CD4-positive, alpha-beta T cell (primary cell): ENCODE data around the gene NMNAT1. TPM values are rescaled to one million over a fixed set of nuclear protein-coding genes. Genes with fewer than 3 reads are reported as not detected.

Experiments used
- ATAC-seq: fragments of 200-7000 bp; cut with Tn5 transposase; one replicate; pipeline ENCODE4 v1.10.0; 2022; ENCODE audit warnings: mild to moderate bottlenecking; ENCODE audit not compliant: poor library complexity
- CTCF ChIA-PET: fragments of 350-600 bp; sonication (Branson Sonifier 250); formaldehyde crosslinking; loops from one replicate; lab custom pipeline; 2021; ENCODE audit warnings: antibody characterized with exemption, inconsistent platforms; lab: Charles Lee
- POLR2A ChIA-PET: fragments of 350-600 bp; sonication (Branson Sonifier 250); formaldehyde crosslinking; loops from one replicate; lab custom pipeline; 2021; ENCODE audit warnings: antibody characterized with exemption, inconsistent platforms; lab: Charles Lee
- DNase-seq, 14 experiments: peaks; one replicate each; pipeline ENCODE4 v3.0.0-alpha.2; 2013 to 2020; ENCODE audit warnings: mixed read lengths in 2 of 14
- H3K27ac ChIP-seq, 2 donors: one replicate each; pipeline versions ENCODE4 v1.5.1 to v1.7.0; 2013; ENCODE audit warnings: low read length in 2 of 2, low read depth in 1 of 2, mild to moderate bottlenecking in 1 of 2
- H3K27me3 ChIP-seq, 2 experiments: 1 replicate in 1 of 2; 2 replicates in 1 of 2; pipeline versions ENCODE4 v1.6.1 to v1.7.0; 2013; ENCODE audit warnings: low read length in 2 of 2, control low read depth in 1 of 2, mild to moderate bottlenecking in 1 of 2, moderate library complexity in 1 of 2; ENCODE audit not compliant: insufficient read depth in 2 of 2, control insufficient read depth in 1 of 2
- H3K36me3 ChIP-seq: one replicate; pipeline ENCODE4 v1.6.1; 2013; ENCODE audit warnings: low read length, control low read depth; ENCODE audit not compliant: insufficient read depth
- H3K4me1 ChIP-seq: one replicate; pipeline ENCODE4 v1.6.1; 2013; ENCODE audit warnings: low read length, control low read depth; ENCODE audit not compliant: insufficient read depth
- H3K4me3 ChIP-seq: one replicate; pipeline ENCODE4 v1.5.1; 2013; ENCODE audit warnings: mild to moderate bottlenecking, low read length, moderate library complexity
- H3K9me3 ChIP-seq, 2 experiments: 1 replicate in 1 of 2; 2 replicates in 1 of 2; pipeline versions ENCODE4 v1.6.1 to v1.7.0; 2013; ENCODE audit warnings: low read length in 2 of 2, mild to moderate bottlenecking in 2 of 2, control low read depth in 1 of 2, moderate library complexity in 1 of 2; ENCODE audit not compliant: control insufficient read depth in 1 of 2, insufficient read depth in 1 of 2
- H3K27ac Mint-ChIP-seq: one replicate; pipeline ENCODE4 v1.8.0; 2020; ENCODE audit warnings: mixed read lengths
- H3K27me3 Mint-ChIP-seq: one replicate; pipeline ENCODE4 v1.8.0; 2021; ENCODE audit warnings: mixed read lengths
- H3K36me3 Mint-ChIP-seq: one replicate; pipeline ENCODE4 v1.8.0; 2021; ENCODE audit warnings: low read depth, mixed read lengths
- H3K4me1 Mint-ChIP-seq: one replicate; pipeline ENCODE4 v1.8.0; 2021; ENCODE audit warnings: low read depth, mixed read lengths
- H3K4me3 Mint-ChIP-seq: one replicate; pipeline ENCODE4 v1.8.0; 2020; ENCODE audit warnings: mild to moderate bottlenecking, mixed read lengths
- H3K9me3 Mint-ChIP-seq: one replicate; pipeline ENCODE4 v1.8.0; 2020; ENCODE audit warnings: mixed read lengths
- intact Hi-C, 2 experiments: fragments of 100-400 bp; cut with DNase I in 1 of 2; cut with micrococcal nuclease in 1 of 2; formaldehyde crosslinking; loops; one replicate each; pipeline versions ENCODE4 v1.15.1 to v1.9.0; 2023 to 2025; cut with DNase I, micrococcal nuclease
- total RNA-seq, 174 experiments: library from RNA in 2 of 174; stranded (reverse) in 2 of 174; gene quantifications; one replicate each; pipeline ENCODE4 v1.2.3 and lab custom pipeline; 2021 to 2026
- TF ChIP-seq, protein P1 (sequence below): fragments of 200-600 bp; IDR thresholded peaks from one replicate; pipeline ENCODE4 v1.8.0; 2022; ENCODE audit warnings: antibody characterized with exemption, mild to moderate bottlenecking

The NMNAT1 gene
- total RNA-seq, 2 experiments from 2014 or later: 0.66 to 1.0 TPM

- H3K4me3 ChIP-seq: no peak overlapping the region
- ATAC-seq (no peak), DNase-seq (no peak)
- H3K36me3 Mint-ChIP-seq: no peaks in the 10 kb centered on the region
- no peaks in the 10 kb centered on the region for H3K27me3 Mint-ChIP-seq
- H3K4me1 Mint-ChIP-seq: peaks cover 22% of the 10 kb centered on the region
- H3K4me1 ChIP-seq: peaks cover 13% of the 10 kb centered on the region
- TF ChIP-seq, protein P1, sequence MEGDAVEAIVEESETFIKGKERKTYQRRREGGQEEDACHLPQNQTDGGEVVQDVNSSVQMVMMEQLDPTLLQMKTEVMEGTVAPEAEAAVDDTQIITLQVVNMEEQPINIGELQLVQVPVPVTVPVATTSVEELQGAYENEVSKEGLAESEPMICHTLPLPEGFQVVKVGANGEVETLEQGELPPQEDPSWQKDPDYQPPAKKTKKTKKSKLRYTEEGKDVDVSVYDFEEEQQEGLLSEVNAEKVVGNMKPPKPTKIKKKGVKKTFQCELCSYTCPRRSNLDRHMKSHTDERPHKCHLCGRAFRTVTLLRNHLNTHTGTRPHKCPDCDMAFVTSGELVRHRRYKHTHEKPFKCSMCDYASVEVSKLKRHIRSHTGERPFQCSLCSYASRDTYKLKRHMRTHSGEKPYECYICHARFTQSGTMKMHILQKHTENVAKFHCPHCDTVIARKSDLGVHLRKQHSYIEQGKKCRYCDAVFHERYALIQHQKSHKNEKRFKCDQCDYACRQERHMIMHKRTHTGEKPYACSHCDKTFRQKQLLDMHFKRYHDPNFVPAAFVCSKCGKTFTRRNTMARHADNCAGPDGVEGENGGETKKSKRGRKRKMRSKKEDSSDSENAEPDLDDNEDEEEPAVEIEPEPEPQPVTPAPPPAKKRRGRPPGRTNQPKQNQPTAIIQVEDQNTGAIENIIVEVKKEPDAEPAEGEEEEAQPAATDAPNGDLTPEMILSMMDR: no peak
- H3K27ac Mint-ChIP-seq: no peak overlapping the region
- H3K4me3 Mint-ChIP-seq: no peak overlapping the region
- no peaks in the 10 kb centered on the region for H3K36me3 ChIP-seq
- H3K9me3 Mint-ChIP-seq: no peaks in the 10 kb centered on the region
- CTCF ChIA-PET: interaction anchor here (1.2 kb wide), 1 partner anchor 9 kb away, joined by 3 read pairs; no protein-coding TSS in a partner anchor
- intact Hi-C loops: no loop called here
- H3K9me3 ChIP-seq: no peaks in the 10 kb centered on the region
- H3K27me3 ChIP-seq: no peaks in the 10 kb centered on the region
- H3K27ac ChIP-seq: no peak overlapping the region
- POLR2A ChIA-PET: no interaction called here
These were observed 39.3 kb upstream of the NMNAT1 start for GRCh38 chr1:9903801-9904527.

- no peak overlapping the region for H3K27ac Mint-ChIP-seq
- Histone ChIP-seq H3K9me3 (no peaks in the 10 kb centered on the region), H3K36me3 (no peaks in the 10 kb centered on the region), H3K27me3 (no peaks in the 10 kb centered on the region), H3K27ac (no peak overlapping the region), H3K4me3 (no peak overlapping the region), H3K4me1 (peaks cover 19% of the 10 kb centered on the region)
- H3K4me1 Mint-ChIP-seq: peaks cover 27% of the 10 kb centered on the region
- ChIA-PET CTCF (no interaction called here), POLR2A (no interaction called here)
- intact Hi-C loops: no loop called here
- no peaks in the 10 kb centered on the region for H3K9me3 Mint-ChIP-seq
- H3K4me3 Mint-ChIP-seq: no peak overlapping the region
- no peaks in the 10 kb centered on the region for H3K27me3 Mint-ChIP-seq
- TF ChIP-seq, protein P1: no peak
- ATAC-seq: no peak
- H3K36me3 Mint-ChIP-seq: no peaks in the 10 kb centered on the region
- DNase-seq: no peak
These were observed 38.7 kb upstream of the NMNAT1 start for GRCh38 chr1:9904596-9904995.

DNA sequence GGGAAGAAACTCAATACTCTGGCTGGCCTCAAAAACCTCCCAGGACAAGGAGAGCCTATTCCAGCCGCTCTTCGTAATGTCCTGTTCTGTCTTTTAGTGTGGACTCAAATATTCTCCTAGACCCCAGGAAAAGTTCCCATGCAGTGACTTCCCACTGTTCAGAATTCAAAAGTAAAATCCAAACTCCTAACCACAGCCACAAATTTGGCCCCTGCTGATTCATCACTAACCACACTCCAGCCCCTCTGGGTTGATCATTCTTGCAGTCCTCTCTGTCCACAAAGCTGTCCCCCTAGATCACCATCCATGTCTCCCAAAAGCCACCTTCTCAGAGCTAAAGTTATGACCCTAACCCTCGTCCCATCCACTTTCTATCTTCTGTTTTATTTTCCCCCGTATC lies 38.3 kb upstream of the NMNAT1 start:
- Histone ChIP-seq H3K9me3 (no peaks in the 10 kb centered on the region), H3K4me1 (peaks cover 20% of the 10 kb centered on the region), H3K27me3 (no peaks in the 10 kb centered on the region), H3K36me3 (no peaks in the 10 kb centered on the region), H3K27ac (no peak overlapping the region), H3K4me3 (no peak overlapping the region)
- no peaks in the 10 kb centered on the region for H3K9me3 Mint-ChIP-seq
- no peak overlapping the region for H3K4me3 Mint-ChIP-seq
- ChIA-PET CTCF (no interaction called here), POLR2A (no interaction called here)
- no peaks in the 10 kb centered on the region for H3K27me3 Mint-ChIP-seq
- H3K36me3 Mint-ChIP-seq: no peaks in the 10 kb centered on the region
- intact Hi-C loops: no loop called here
- H3K27ac Mint-ChIP-seq: no peak overlapping the region
- H3K4me1 Mint-ChIP-seq: peaks cover 27% of the 10 kb centered on the region
- no peak for DNase-seq
- TF ChIP-seq, protein P1: no peak
- ATAC-seq: no peak
